ENCODE results near the gene KCNK4.
"Not testable (repeated sequence)": the region's sequence is repeated elsewhere in the genome, so short reads cannot be mapped to it uniquely, and the experiment has no call there.

The KCNK4 gene

GRCh38 chr11:64292460-64293254 lies 1.6 kb downstream of the KCNK4 start:
- no peak for DNase-seq

GRCh38 chr11:64294774-64295173 lies 3.7 kb downstream of the KCNK4 start:
- DNase-seq, result no peak

- DNase-seq, result no peak
Observed at GRCh38 chr11:64295760-64296159, 4.7 kb downstream of the KCNK4 start.

DNA sequence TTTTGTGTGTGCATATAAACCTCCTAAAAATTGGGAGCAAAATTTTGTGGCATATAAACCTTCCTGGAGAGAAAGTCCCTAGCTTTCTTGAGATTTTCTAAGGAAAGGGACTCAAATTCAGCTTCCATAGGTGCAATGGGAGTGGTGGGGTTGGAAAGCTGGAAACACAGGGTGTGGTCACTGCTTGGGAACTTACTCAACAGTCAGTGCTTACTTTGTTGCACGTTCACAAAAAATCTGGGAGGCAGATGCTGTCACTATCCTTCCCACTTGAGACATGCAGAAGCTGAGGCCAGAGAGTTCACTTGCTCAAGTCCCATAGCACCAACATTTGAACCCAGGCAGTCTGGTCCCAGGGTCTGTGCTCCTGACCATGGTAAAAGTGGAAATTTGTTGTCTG lies 5.1 kb downstream of the KCNK4 start:
- no peak for DNase-seq

GRCh38 chr11:64296830-64297698 lies 6.0 kb downstream of the KCNK4 start:
- DNase-seq, result no peak

DNA sequence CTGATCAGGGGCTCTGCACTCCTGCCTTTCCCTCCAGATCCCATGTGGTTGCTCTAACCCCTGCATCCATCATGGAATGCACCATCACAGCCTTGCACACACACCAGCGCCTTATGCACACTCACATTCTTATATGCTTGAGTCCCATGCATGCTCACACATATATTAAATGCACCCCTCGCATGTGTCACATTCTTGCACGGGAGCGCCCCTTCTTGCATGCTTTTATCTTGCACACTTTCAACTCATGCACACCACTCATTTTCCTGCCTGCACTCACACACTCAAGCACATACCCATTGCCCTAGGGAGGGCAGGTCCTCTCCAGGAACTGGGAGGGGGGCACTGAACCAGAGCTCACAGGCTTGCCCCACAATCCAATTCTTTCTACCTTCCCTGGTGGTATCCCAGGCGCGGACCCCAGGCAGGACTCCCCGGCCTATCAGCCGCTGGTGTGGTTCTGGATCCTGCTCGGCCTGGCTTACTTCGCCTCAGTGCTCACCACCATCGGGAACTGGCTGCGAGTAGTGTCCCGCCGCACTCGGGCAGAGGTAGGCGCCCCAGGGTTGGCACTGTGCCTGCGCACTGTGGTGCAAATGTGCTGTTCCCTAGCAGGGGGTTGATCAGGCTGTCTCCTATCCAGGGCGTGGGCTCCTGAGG lies 6.7 kb downstream of the KCNK4 start:
- DNase-seq, result no peak

DNA sequence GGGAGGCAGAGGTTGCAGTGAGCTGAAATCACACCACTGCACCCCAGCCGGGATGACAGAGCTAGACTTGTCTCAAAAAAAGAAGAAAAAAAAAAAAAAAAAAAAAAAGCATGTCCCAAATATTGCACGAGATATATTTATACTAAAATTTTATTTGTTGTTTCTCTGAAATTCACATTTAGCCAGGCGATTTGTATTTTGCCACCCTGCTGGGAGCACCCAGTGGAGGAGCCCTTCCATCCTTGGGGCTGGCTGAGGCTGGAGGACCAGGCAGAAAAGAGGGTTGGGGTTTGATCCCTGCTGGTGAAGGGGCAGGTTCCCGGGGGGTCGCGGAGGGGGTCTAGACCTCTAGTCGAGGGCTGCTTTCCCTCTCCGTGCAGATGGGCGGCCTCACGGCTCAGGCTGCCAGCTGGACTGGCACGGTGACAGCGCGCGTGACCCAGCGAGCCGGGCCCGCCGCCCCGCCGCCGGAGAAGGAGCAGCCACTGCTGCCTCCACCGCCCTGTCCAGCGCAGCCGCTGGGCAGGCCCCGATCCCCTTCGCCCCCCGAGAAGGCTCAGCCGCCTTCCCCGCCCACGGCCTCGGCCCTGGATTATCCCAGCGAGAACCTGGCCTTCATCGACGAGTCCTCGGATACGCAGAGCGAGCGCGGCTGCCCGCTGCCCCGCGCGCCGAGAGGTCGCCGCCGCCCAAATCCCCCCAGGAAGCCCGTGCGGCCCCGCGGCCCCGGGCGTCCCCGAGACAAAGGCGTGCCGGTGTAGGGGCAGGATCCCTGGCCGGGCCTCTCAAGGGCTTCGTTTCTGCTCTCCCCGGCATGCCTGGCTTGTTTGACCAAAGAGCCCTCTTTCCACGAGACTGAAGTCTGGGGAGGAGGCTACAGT lies 8.1 kb downstream of the KCNK4 start:
- no peak for DNase-seq

- no peak for DNase-seq
Observed at GRCh38 chr11:64299847-64300648, 8.9 kb downstream of the KCNK4 start, which contains the start of gene CATSPERZ. TSS of gene CATSPERZ (plus strand) at chr11:64300358. CDS start at chr11:64300411, 53 bp downstream.

GRCh38 chr11:64303109-64304031 lies 12.3 kb downstream of the KCNK4 start:
- DNase-seq, result no peak

- DNase-seq, result no peak
Observed at GRCh38 chr11:64304032-64304315, 12.9 kb downstream of the KCNK4 start.

DNA sequence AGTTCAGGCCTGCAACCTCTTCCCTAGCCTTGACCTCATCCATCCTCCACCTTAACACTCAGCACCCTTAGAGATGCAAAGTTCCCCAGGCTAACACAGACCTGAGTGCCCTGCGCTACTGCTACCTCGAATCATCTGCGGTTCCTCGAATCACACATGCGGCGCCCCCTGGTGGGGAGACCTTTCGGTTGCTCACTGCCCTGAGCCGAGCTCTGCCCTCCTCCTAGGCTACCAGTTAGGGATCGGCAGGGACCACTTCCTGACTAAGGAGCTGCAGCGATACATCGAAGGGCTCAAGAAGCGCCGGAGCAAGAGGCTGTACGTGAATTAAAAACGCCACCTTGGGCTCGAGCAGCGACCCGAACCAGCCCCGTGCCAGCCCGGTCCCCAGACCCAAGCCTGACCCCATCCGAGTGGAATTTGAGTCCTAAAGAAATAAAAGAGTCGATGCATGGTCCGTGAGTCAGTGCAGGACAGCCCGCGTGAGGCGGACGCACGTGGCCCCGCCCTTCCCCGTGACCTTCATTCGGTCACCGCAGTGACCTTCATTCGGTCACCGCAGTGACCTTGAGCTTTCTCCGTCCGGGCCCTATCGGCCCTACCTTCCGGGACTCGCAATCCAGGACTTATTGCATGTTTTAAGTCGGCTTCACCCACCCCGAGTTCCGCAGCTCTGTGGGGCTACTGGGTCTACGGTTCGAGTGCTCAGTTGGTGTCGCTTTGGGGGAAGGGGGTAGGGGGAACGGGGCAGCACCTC lies 13.4 kb downstream of the KCNK4 start:
- peak; percentile 85 for DNase-seq

DNA sequence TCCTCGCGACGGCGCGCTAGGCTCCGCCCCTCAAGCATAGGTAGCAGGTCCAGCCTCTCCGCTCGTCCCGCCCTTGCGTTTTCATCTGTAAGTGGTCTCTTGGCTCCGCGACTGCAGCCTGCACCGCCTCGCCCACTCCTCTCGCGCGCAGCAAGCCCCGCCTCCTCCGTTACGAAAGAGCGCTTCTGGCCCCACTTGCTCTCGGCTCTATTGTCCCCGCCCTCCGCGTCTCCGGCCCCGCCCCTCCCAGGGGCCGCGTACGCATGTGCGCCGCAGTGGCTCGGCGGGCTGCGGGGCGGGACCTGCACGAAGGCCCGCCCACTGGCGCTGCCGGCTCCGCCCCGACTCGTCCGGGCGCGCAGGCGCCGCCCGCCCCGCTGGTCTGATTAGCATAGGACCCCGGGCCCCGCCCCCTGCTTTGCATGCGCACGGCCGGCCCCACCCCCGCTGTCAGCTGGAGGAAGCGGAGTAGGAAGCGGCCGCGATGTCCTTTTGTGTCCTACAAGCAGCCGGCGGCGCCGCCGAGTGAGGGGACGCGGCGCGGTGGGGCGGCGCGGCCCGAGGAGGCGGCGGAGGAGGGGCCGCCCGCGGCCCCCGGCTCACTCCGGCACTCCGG lies 14.1 kb downstream of the KCNK4 start, which contains the start of gene ESRRA:
Gene ESRRA (plus strand): TSS at position 450 of the 616 bp plus-strand sequence. CDS start 1,656 bp downstream, outside the sequence.
- DNase-seq, result peak; percentile 99

DNA sequence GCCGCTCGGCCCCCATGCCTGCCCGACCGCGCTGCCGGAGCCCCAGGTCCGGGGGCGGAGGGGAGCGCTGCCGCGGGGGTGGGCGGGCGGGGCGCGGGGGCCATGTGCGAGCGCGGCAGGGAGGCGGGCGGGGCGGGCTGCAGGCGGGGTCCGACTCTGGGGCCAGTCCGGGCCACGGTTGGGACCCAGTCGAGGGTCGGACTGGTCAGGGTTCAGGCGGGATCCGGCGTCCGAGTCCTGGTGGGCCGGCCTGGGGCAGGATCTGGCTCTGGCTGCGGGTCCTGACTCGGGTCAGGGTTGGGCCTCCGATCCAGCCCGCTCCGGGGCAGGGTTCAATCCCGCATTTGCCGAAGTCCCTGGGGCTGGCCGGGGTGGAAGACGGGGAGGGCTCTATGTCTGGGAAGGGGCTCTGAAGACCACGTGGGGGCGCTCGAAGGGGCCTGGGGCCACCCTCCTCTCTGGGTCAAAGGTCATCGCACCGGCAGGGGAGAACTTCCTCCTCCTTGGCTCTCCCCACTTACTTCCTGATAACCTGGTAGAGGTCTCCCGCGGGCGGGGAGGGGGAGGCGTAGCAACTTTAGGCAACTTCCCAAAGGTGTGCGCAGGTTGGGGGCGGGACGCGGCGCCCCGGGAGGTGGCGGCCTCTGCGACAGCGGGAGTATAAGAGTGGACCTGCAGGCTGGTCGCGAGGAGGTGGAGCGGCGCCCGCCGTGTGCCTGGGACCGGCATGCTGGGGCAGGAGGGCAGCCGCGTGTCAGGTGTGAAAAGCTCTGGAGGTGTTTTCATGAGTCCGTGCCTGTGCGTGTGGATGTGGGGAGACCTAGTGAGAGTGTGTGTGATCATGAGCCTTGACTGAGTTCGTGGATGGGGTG lies 14.8 kb downstream of the KCNK4 start:
- peak; percentile 59 for DNase-seq

DNA sequence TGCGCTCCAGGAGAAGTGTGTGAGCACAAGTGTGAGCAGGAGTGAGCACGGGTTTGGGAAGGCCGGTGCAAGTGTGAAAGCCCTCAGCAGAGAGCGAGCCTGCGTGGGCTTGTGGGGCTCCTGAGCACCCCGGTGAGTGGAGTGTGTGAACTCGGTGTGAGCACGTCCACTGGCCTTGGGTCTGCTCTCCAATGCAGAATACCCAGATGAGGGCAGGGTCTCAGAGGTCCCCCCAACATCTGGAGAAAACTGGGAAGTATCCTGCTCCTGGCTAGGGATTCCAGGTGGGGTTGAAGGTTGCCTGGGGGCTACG lies 15.4 kb downstream of the KCNK4 start:
- DNase-seq, result no peak

DNA sequence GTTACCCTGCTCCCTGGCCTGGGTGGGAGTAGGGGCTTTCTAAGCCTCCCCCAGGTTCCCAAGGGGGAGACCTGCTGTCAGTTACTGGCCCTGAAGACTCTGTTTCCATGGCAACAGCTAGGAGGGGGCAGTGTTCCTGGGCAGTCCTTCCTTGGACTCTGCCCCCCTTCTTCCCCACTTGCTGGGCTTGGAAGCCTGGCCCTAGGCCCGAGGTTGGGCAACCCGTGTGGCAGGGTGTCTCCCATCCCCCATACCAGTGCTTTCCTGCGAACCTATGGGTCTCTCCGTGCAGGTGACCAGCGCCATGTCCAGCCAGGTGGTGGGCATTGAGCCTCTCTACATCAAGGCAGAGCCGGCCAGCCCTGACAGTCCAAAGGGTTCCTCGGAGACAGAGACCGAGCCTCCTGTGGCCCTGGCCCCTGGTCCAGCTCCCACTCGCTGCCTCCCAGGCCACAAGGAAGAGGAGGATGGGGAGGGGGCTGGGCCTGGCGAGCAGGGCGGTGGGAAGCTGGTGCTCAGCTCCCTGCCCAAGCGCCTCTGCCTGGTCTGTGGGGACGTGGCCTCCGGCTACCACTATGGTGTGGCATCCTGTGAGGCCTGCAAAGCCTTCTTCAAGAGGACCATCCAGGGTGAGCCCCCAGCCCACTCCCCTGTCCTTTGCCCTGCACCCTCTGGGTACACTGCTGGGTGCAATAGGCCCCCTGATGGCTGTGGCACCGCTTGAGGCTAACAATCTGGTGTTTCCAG lies 15.9 kb downstream of the KCNK4 start:
- DNase-seq, result no peak

- DNase-seq, result not testable (repeated sequence)
Observed at GRCh38 chr11:64307795-64308194, 16.7 kb downstream of the KCNK4 start.

GRCh38 chr11:64312947-64313346 lies 21.8 kb downstream of the KCNK4 start:
- no peak for DNase-seq
